Choroid plexus epithelial cell (primary cell): ENCODE results near the gene GMDS.

Experiments
- DNase-seq: peaks from one replicate; pipeline ENCODE4 v3.0.0-alpha.2; 2010; ENCODE audit warnings: low read depth
- H3K4me3 ChIP-seq: 2 replicates; pipeline ENCODE4 v1.5.1; 2011; ENCODE audit warnings: low read depth, mild to moderate bottlenecking, control low read depth, low read length, moderate library complexity
- TF ChIP-seq, protein P1 (sequence below): conservative IDR thresholded peaks from 2 replicates; pipeline ENCODE4 v1.5.1; 2011; ENCODE audit warnings: low read depth, mild to moderate bottlenecking, control low read depth, inconsistent platforms, low read length, moderate library complexity

GMDS gene

DNA sequence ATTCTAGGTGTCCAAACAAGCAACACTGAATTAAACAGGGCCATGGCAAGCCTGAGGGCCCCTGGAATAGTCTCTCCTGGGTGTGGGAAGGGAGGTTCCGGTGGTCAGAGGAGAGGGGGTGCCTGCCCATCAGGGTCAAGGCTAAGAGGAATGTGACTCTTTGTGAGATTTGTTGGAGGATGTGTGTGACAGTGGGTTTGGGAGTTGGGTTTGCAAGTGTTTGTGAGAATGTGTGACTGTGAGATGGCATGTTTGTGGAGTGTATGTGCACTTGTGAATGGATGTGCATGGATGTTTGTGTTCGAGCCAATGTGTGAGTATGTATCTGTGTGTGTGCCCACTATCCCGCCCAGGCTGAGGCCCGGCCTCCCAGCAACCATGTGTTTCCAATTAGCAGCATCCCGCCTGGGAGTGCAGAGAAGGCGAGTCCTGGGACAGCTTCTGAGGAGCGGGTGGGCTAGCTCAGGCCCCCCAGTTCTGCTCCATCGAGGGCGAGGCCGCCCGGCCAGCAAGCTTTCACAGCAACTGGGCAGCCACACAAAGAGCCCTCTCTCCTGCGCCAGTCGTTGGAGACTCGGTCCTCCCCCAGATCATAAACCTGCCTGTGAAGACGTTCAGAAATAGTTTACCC, 623.1 kb downstream of the GMDS start:
- TF ChIP-seq, protein P1, sequence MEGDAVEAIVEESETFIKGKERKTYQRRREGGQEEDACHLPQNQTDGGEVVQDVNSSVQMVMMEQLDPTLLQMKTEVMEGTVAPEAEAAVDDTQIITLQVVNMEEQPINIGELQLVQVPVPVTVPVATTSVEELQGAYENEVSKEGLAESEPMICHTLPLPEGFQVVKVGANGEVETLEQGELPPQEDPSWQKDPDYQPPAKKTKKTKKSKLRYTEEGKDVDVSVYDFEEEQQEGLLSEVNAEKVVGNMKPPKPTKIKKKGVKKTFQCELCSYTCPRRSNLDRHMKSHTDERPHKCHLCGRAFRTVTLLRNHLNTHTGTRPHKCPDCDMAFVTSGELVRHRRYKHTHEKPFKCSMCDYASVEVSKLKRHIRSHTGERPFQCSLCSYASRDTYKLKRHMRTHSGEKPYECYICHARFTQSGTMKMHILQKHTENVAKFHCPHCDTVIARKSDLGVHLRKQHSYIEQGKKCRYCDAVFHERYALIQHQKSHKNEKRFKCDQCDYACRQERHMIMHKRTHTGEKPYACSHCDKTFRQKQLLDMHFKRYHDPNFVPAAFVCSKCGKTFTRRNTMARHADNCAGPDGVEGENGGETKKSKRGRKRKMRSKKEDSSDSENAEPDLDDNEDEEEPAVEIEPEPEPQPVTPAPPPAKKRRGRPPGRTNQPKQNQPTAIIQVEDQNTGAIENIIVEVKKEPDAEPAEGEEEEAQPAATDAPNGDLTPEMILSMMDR: no peak
- DNase-seq: no peak
- no peak overlapping the region for H3K4me3 ChIP-seq

DNA sequence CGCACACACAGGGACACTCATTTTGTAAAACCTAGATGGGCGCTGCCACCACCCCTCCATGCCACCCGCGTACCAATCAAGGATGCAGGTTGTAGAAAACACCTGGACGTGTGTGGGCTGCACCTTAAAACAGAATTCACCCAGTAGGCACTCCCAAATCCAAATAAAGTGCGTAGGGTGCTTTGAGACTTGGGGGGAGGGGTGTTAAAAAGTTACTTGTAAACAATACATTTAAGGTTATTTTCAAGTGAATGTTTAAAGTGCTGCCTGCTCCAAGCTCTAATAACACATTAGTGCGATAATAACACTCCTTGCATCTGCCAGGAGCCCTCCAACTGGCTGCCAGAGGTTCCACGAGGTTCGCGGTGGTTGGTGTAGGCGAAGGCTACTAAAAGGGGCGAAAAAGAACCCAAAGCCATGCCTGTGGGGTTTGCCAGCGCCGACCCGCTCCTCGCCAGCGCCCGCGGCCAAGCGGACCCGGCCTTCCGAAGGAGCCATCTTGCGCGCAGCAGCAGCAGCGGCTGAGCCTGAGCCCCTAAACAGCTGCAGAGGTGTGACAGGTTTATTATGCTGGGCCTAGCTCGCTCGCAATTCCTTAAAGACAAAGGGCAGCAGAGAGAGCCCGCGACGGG, 624.2 kb downstream of the GMDS start:
- no peak for DNase-seq
- H3K4me3 ChIP-seq: no peak overlapping the region
- TF ChIP-seq, protein P1: no peak

DNA sequence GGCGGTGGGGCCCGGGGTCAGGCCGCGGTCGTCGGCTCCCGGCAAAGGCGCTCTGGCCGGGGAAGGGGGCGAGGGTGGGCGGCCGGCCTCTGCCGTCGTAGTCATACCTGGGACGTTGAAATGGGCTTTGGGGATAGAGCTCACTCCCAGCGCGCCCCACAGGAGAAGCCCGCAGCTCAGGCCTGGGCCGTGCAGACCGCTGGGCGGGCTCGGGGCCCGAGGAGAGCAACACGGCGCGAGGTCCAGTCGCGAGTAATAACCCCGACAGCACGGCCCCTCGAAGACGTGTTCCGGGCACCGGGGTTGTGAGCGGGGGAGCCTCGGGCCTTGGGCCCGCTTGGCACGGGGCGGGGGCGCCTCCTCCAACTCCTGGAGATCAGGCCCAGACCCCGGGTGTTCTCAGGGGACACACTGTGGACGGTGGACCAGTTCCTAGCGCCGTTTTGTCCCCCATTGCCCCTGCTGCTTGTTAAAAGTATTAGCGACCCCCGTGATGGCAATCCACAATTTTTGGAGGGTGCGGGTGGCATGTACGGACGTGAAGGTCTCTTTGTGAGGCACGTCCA, 624.8 kb downstream of the GMDS start:
- DNase-seq: no peak
- TF ChIP-seq, protein P1: no peak
- H3K4me3 ChIP-seq: no peak overlapping the region

DNA sequence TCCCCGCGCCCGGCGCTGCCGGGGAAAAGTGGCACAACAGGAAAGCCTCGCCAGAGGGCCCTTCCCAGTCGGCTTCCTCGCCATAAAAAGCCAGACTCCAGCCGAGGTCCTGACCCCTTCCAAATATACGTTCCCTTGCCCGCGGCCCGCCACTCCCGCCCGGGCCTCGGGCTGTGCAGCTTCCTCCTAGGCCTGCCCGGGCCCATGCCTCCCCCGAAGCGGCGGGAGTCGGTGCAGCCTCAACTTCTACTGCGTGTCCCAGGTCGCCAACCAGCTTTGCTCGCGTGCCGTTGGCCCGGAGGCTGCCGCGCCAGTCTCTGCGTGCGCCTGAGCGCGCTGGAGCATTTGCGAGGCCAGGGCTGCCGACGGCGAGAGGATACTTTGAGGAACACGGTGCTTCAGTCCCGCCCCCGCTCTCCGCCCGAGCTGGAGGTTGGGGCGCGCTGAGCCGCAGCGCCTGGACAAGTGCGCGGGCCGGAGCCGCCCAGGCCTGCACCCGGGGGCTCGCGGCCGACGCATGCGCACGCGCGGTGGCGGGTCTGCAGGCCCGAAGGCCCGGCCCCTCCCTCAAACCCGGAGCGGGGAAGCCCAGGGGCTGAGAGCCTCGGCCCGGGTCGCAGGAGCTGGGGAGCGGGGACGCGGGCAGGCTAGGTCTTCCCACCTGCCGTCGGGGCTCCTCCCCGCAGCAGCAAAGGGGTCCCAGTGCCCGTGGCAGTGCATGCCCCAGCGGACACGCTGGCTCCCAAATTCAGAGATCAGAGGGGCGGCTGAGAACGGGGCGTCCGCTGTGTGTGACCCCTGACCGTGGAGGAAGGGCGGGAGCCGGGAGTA, 625.5 kb downstream of the GMDS start:
- DNase-seq: no peak
- TF ChIP-seq, protein P1: no peak
- H3K4me3 ChIP-seq: peak overlapping the region; percentile 26

DNA sequence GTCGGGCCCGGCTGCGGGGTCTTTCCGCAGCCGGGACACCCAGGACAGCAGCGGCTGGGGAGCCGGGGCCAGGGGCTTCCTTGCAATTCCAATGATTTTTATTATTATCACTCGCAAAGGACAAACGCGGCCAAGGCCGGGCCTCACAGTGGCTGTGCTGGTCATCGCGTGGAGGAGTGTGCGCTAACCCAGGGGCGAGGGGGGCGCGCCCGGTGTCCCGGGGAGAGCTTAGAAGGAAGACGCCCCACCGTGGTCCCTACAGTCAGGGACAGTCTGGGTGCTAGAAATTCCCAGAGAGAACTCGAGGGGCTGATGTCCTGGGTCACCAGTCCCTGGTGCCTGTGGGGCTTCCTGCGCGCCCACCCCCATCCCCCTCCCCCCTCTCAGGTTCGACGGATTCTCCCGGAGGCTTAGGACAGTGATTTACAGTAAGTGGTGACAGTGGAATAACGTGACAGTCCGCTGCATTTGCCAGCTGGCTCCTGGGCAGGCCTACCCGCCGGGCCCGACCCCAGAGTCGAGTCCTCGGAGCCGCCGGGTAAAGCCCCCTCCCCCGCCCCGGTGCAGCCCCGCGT, 626.2 kb downstream of the GMDS start:
- no peak overlapping the region for H3K4me3 ChIP-seq
- DNase-seq: no peak
- TF ChIP-seq, protein P1: no peak

DNA sequence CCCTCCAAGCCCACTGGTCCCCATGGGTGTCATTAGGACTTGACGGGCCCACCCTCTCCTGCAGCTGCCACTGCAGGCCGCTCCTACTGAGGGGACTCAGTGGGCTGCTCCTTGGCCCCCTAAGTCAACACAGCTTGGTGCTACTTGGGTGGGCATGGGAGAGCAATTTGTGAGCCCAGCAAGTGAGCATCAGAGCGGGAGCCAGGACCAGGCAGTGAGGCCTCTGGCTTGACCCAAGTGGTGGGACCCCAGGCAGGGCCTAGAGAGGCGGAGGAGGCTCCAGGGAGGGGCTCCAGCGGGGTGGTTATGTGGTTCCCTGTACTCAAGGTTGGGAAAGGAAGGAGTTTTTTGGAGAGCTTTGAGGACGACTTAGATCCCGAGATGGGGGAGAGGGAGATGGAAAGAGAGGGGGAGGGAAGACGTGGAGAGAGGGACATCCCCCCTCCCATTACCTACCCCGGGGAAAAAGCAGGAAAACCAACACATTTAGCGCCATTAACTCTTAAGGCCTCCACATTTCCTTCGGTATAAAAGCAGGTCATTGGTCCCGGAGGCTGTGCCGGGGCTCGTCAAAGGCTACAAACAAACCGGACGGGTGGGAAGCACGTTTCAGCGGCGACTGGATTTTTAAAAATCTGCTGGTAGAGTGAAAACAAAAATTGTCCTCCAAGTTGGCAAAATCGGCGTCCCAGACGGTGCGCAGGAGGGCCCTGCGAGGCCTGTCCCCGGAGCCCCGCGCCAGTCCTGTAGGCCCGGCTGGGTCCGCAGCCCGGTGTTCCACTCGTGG, 626.9 kb downstream of the GMDS start:
- DNase-seq: no peak
- TF ChIP-seq, protein P1: no peak
- H3K4me3 ChIP-seq: no peak overlapping the region
